GM18498 (cell line): ENCODE data around the gene GALNT12.

ENCODE experiments used
- ATAC-seq: cut with Tn5 transposase; IDR thresholded peaks from one replicate; pipeline ENCODE4 v1.9.1; 2021; ENCODE audit warnings: mild to moderate bottlenecking, moderate library complexity; ENCODE audit not compliant: unreplicated experiment

Gene GALNT12

DNA sequence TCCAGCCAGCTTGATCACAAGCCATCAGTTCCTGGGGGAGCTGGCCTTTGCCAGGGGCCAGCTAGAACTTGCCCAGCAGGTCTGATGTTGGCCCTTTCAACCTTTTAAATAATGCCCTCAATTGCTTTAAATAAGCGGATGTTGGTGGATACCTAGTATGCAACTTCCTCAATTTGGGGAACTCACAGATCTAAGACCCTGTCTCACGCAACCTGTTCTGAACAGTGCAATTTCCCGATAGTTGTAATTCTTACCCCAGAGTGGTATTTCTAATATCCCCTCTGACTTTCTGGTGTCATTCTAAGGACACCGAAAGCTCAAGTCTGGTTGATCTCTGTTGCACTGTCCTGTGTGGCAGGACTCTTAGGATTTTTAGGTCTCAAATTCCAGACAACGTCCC is 23.1 kb downstream of the GALNT12 start:
- ATAC-seq, result no peak

DNA sequence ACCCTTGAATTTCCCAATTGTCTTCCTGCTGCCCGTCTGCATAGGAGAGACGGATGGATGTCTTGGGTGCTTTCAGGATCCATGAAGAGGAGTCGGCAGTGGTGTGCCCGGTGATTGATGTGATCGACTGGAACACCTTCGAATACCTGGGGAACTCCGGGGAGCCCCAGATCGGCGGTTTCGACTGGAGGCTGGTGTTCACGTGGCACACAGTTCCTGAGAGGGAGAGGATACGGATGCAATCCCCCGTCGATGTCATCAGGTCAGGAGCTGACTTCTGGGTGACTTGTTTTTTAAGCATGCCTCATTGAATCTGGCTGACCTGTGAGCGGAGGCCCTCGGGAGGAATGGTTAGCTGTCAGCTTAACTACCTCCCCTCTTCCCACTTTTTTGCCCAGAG is 24.2 kb downstream of the GALNT12 start:
- ATAC-seq, result no peak

DNA sequence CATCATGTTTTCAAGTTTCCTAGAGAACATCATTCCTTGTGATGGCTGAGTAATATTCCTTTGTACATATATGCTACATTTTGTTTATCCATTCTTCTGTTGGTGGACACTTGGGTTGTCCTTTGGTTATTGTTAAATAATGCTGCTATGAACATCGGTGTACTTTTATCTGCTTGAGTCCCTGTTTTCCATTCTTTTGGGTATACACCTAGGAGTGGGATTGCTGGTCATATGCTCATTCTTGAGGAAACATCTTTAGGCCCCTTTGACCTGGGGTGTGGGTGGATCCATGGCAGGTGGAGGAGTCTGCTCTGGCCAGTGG is 25.3 kb downstream of the GALNT12 start:
- ATAC-seq, result no peak

DNA sequence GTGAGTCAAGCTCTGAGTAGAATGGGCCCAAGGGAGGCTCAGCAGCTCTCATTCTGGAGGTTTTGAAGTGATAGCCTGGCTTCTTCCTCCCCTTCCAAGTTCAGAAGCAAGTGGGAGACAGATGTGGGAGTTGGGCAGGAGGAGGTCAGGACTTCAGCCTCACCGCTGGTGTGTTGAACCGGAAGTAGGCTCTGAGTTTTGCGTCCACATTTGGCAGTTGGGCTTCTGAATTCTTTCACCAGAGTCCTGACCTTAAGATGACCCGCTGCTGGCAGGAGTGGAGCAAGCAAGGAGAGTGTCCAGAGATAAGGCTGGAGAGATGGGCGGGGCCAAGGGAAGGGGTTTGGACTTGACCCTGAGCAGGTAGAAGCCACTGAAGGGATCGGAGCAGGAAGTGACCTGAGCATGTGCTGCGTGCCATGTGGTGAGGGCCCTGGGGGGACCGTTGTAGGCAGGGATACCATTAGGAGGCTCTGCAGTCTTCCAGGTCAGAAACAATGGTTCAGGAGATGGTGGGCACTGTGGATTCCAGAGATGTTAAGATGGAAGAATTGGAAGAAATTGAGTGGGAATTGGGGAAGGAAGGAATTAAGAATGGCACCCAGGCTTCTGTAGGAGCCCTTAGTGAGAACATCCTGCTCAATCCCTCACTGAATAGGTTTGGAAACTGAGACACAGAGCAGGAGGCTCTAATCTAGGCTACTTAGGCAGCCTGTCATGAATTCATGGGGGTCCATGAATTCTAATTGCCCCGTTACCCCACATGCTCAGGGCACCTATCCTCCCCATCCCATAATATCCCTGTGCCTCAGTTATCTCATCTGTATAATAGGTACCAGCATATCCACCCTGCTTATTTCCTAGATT is 25.9 kb downstream of the GALNT12 start:
- no peak for ATAC-seq

DNA sequence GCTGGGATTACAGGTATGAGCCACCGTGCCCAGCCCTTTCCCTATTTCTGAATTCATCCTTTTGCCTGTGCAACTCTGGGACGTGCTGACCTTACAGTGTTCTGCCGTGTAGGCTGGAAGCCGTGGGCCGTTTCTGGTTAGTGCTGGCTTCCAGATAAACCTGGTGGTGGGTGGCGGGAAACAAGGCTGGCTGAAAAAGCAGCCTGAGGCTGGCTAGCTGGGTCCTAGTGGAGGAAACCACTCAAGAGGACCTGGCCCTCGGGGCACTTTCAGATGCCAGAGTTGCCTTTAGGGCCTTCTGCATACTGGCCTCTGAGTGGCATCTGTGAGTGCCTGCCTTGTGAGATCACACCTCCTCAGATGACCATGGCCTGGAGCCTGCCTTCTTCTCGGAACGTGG is 26.9 kb downstream of the GALNT12 start:
- ATAC-seq, result no peak

DNA sequence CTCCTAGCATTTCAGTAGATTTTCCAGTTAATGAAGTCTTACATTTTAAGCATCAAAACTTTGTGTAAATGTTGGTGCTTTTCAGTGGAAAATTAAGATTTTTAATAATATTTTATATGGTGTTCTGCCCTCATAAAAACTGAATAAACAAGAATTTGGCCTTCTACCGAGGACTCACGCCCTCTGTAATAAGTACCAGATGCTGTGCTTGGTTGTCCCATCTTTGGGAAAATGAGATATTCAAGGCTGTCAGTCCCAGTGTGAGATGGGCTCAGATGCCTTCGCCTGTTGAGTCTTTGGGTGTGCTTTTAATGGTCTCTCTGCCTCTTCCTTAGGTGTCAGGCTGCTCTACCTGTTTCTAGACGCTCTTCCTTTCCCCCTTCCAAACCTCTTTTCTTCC is 28.7 kb downstream of the GALNT12 start:
- ATAC-seq, result no peak

DNA sequence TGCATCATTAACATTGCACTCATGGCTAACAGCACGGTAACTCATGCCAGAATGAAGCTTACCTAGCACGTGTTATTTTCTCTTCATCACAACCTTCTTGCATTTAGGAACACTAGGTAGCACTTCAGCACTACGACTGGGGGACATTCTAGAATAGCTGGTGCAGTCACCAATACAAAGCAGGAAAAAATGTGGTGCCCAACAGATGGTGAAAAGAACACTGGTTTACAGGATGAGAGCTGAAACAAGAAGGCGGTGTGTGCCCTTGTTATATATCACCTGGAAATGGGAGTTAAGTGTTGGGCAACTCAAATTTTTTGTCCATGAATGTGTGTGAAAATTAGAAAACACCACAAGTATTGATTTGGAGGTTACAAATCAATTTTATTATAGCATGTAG is 30.0 kb downstream of the GALNT12 start:
- ATAC-seq, result no peak

DNA sequence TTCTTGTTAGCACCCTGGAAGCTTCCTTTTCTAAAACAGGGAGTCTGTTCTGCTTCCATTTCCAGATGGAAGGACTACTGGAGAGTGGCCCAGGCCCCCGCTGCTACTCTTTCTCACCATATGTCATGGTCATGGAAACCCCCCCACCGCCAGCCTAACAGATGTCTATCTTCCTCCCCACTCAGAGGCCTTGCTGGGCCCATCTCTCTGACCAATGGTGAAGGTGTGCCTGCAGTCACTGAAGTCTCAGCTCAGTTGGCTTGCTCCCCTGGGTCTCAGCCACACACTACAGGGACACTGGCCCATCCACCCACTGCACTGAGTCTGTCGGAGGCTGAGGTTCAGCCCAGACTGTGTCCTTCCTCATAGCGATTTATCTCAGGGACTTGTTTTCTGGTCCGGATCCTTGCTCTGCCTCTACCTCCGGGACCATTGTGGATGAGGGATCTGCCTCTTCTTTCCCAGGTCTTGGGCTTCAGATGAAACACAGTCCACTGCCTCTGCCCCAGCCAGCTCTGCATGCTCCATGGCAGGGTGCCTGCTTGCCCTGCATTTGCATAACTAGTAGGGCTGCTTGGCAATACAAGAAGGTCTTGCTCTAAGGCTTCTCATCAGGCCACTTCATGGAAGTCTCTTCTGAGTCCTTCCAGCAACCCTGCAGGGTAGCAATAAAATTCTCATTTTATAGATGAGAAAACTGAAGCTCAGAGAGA is 30.8 kb downstream of the GALNT12 start:
- ATAC-seq, result no peak

DNA sequence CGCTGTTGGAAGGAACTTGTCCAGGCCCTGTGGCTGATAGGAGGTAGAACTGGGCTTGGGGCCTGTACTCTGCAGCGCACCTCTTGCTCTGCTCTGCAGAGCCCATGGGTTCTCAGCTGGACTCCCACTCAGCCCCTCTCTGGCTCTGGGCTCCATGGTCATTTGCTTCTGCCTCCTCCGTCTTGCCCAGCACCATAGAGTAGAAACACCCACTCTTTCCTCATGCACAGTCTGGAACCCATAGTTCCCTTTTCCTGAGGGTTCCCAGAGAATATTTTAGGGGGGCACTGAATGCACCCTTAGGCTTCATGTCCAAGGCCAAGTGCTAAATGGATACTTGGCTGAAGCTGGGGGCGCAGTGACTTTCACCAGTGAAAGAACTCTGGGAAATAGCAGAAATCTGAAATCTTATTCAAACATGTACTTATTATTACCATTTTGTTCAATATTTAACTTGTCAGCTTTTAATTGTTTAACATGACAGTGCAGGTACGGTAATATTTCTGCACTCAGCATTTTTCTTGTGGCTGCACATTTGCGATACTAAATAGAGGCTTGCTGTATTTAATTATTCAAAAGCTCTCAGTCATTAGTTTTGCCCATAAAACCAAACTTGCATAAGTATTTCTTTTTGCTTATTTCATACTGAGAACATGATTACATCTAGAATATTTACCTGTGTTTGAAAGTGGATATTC is 31.5 kb downstream of the GALNT12 start:
- ATAC-seq, result no peak

DNA sequence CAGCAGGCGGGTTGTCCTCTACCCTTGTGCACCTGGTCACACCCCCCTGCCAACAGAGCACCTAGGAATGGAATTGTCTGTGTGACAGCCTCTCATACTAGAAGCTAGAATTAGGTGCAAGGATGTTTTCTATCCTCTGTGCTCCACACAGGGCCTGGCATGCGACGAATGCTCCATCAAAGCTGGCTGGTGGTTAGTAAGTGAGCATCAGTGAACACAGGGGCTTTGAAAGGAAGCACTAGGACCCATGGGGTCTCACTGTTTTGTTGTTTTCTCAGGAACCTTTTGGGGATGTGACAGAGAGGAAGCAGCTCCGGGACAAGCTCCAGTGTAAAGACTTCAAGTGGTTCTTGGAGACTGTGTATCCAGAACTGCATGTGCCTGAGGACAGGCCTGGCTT is 32.3 kb downstream of the GALNT12 start:
- no peak for ATAC-seq

DNA sequence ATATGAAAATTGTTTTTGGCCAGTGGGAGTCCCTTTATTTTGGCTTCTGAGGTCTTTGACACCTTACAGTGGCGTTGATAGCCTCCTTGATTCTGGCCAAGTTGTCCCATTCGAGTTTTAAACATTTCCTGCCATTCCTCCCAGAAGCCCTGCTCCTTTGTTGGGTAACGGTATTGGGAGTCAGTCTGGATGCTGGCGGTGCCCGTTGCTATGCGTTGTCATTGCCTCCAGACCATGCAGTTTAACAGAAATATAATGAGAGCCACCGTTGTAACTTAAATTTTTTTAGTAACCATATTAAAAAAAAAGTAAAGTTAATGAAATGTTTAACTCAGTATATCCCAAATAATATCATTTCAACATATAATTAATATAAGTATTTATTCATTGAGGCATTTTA is 35.0 kb downstream of the GALNT12 start:
- no peak for ATAC-seq

DNA sequence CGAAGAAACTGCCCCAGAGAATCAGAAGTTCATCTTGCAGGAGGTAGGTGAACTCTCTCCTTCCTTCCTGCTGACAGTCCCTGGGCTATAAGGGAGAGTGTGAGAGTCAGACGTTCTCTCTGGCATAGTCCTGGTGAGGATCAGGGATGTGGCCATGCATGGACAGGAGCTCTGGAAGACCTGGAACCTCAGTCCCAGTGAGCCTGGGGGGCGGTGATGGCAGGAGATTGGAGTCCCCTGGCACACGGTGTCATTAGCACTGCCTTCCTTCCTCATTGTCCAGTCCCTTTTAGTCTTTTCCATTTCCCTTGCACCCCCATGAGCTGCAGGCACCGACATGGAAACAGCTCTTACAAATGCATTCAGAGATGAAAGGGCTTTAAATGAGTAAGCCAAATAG is 38.6 kb downstream of the GALNT12 start:
- ATAC-seq, result no peak

DNA sequence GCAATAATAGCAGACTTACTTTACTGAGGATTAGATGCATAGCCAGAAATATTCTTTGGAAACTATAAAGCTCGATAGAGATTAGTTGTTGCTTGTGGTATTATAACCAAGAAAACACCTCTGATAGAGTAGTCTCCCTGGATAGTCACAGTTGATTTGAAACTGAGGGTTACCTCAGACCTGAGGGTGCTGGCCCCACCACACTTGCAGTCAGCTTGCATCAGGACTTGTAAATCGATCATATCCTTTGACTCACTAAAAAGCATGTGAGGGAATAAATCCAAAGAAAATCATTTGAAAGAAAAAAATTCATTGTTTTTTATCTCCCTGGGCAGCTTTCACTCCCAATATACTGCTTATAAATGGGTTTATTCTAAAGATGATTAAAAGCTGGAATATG is 39.4 kb downstream of the GALNT12 start:
- ATAC-seq, result no peak

DNA sequence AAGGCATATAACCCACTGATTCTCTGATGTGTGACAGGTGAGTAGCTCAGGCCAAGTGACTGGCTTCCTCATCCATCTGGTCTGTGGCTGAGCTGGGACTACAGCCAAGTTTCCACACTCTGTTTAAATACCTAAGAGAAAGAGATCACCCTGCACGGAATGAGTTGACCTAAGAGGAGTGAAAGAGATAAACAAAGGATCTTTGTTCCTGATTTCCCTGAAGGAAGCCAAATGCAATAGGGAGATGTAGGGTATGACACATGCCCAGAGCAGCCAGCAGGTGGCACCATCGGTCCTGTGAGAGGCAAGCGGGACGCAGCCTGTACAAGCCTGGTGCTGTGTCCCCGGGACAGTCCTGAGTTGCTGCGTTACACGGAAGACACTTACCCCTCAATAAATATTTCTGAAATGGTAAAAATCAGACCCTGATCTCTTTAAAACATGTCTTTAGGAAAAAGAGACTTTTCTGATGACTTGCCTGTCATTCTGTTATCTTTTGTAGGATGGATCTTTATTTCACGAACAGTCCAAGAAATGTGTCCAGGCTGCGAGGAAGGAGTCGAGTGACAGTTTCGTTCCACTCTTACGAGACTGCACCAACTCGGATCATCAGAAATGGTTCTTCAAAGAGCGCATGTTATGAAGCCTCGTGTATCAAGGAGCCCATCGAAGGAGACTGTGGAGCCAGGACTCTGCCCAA is 41.1 kb downstream of the GALNT12 start:
- ATAC-seq, result peak; percentile 93

DNA sequence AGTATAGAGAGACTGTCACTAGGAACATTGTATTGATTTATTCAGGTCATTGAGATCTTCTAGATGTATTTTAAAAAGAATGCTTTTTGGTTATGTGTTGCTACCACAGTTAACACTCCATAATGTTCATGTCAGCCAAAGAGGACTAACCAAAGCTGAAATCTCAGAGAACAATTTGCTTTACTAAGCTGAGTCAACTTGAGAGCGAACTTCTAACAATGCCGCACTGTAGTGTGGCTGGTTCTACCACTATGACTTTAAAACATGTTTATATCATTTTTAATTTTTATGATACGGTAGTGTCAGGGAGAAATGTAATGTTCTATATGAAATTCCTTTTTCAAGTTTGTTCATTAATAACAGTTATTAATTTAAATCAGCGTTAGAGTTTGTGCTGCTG is 42.1 kb downstream of the GALNT12 start:
- ATAC-seq, result no peak

DNA sequence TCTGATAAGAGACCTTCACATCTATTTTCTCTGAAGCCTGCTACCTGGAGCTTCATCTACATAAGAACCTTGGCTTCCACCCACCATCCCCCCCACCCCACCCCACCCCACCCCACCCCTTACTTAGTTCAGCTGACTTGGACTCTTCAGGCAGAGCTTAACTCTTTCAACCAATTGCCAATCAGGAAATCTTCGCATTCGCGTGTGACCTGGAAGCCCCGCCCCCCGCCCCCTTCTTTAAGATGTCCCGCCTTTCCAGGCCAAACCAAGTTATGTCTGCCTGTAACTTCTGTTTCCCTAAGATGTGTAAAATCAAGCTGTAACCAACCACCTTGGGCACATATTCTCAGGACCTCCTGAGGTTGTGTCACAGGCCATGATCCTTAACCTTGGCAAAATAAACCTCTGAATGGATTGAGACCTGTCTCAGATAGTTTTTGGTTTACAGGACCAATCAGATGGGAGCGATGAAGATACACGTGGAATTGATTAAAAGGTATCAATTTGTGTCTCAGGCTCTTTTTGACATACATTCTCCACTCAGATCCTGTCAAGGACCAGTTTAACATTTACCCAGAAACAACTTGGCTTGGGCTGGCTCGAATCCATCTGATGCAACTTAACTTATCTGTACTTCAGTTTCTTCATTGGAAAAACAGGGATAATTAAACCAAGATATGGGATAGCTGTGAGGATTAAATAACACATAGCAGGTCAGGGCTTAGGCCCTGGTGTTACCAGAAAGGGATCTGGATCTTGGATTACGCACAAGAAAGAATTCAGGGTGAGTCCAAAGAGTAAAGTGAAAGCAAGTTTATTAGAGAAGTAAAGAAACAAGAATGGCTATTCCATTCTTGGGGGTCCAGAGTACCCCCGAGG is 43.6 kb downstream of the GALNT12 start:
- no peak for ATAC-seq

DNA sequence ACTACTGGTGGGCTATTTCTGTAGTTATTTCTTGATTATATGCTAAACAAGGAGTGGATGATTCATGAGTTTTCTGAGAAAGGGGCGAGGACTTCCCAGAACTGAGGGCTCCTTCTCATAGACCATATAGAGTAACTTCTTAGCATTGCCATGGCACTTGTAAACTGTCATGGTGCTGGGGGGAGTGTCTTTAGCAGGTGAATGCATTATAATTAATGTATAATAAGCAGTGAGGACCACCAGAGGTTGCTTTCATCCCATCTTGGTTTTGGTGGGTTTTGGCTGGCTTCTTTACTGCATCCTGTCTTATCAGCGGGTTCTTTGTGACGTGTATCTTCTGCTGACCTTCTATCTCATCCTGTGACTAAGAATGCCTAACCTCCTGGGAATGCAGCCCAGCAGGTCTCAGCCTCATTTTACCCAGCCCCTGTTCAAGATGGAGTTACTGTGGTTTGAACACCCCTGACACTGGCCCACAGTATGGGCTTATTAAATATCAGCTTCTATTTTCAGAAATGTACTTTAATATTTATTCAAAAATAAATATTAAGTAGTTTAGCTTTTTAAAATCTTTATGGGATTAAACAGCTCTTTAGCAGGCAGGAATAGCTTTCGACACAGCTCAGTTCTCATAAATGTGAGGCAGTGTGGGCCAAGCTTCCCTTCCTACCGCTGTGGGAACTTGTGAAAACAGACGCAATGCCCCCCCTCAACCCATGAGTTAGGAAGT is 44.4 kb downstream of the GALNT12 start:
- no peak for ATAC-seq

DNA sequence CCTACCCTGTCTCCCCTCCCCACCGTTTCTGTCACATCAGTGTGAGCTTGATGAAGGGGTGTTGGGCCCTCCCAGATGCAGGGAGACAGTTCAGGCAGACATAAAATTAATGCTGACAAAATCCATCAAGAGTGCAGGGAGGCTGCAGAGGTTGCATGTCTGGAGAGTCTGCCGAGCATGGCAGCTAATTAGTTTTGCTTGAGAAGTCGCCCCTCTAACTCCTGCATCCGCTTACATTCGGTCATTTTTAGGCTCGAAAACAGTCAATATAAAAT is 44.9 kb downstream of the GALNT12 start:
- ATAC-seq, result no peak

DNA sequence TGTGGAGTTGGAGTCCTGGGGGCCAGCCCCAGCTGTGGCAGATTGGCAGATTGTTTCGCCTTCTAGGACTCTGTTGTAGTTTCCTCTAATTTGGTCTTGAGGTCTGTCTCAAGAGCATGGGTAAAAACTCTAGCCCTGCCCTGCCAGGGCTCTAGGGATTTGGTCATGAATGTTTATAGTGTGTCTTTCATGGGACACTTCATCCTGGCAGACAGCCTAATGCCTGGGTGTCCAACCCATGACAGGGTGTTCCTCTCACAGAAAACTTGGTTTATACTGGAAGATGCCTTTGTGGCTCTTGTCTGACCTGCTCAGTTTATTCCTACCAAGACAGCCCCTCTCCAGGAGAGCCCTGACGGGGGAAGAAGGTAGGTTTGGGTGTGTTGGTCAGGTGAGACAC is 45.5 kb downstream of the GALNT12 start:
- no peak for ATAC-seq

DNA sequence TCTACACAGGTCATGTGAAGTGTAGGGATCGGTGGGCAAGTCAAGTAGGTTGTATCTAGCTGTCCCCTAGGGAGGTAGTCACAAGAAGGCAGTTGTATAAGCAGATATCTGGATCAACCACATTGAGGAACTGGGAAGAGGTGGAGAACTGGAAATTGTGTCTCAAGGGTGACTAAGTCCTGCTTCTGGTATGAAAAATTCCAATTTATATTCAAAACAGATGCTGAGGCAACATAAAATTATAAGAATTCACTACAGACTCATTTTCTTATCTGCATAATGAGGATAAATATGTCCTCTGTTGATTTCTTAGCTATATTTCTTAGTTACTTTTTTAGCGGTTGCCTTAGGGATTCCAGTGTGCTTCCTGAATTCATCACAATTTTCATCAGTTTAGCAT is 46.8 kb downstream of the GALNT12 start:
- no peak for ATAC-seq
